DMS79 treated with DMSO at 0.1 percent for 48 hours (cell line): Measurements from ENCODE around the gene TRIM40.
"Not testable (repeated sequence)": the region's sequence is repeated elsewhere in the genome, so short reads cannot be mapped to it uniquely, and the experiment has no call there.

Experiments
- DNase-seq: peaks from one replicate; lab custom pipeline; 2025; lab: John Stamatoyannopoulos, UW

The TRIM40 gene

GRCh38 chr6:30163918-30164654 lies 28.1 kb downstream of the TRIM40 start:
- DNase-seq: no peak

DNA sequence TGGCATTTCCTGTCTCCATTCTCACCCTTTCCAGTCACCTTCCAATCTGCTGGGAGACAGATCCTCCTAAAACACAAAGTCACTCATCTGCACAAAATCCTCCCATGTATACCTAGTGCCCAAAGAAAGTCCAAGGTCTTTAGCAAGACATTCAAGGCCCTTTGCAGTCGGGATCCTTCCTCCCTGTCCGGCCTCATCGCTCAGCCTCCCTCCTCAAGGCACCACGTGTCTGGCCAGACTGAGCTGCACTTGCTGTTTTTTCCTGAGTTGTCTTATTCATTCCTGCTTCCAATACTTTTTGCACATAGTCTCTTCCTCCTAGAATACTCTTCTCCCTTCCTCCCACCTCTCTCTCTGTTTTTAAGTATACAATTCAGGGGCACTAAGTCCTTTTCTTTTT lies 28.8 kb downstream of the TRIM40 start:
- DNase-seq: no peak

DNA sequence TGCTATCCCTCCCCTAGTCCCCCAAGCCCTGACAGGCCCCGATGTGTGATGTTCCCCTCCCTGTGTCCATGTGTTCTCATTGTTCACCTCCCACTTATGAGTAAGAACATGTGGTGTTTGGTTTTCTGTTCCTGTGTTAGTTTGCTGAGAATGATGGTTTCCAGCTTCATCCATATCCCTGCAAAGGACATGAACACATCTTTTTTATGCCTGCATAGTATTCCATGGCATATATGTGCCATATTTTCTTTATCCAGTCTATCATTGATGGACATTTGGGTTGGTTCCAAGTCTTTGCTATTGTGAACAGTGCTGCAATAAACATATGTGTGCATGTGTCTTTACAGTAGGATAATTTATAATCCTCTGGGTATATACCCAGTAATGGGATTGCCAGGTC lies 29.3 kb downstream of the TRIM40 start:
- DNase-seq: not testable (repeated sequence)

DNA sequence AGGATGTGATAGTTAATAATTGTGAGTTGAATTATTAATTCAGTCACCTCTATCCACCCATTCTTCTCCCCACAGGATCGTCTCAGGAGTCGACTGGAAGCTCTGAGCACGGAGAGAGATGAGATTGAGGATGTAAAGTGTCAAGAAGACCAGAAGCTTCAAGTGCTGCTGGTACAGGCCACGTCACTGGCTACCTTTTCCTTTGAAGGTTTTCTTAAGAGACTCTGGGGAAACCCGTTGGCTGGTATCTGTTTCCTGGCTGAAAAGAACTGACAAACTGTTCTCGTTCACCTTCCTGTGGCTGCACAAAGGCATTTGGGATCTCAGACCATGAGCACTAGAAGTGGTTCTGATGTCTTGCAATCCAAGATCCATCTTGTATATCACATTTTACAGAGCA lies 31.2 kb downstream of the TRIM40 start:
- DNase-seq: no peak

GRCh38 chr6:30168741-30169140 lies 32.8 kb downstream of the TRIM40 start:
- DNase-seq: no peak

GRCh38 chr6:30169658-30170614 lies 34.0 kb downstream of the TRIM40 start:
- DNase-seq: peak; percentile 52

GRCh38 chr6:30171677-30172471 lies 35.9 kb downstream of the TRIM40 start:
- peak; percentile 62 for DNase-seq

DNA sequence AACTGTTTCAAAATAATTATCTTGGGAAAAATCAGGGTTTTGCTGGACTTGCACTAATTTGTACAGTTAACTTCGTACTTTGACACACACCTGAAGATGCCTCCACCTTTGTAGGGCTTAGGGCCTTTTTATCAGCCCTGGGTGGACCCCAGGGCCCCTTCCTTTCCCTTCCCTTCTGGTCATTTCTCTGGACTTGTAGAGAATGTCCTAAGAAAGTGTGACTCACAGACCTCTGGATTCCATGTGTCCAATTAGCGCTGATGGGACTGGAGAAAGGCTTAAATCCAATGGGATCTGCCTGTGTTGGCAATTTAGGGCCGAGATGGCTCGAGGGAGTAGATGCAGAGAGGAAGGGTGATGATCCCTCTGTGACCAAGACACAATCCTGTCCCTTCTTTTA lies 36.7 kb downstream of the TRIM40 start:
- no peak for DNase-seq

GRCh38 chr6:30175765-30176164 lies 39.8 kb downstream of the TRIM40 start:
- DNase-seq: no peak

- no peak for DNase-seq
Measured at GRCh38 chr6:30178837-30179236, 42.9 kb downstream of the TRIM40 start.

DNA sequence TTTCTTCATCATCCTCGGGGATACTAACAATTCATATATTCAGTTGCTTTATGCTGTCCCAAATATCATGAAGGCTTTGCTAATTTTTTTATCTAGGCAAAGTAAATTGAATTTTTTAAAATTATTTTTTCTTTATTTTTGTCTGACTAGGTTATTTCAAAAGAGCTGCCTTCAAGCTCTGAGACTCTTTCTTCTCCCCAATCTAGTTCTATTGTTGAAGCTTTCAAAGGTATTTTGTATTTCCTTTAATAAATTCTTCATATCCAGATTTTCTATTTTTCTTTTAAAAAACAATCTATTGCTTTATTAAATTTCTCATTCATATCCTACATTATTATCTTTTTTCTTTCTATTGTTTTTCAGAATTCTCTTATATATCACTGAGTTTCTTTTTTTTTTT lies 44.2 kb downstream of the TRIM40 start:
- DNase-seq: no peak

- DNase-seq: no peak
Measured at GRCh38 chr6:30184417-30185031, 48.6 kb downstream of the TRIM40 start.

DNA sequence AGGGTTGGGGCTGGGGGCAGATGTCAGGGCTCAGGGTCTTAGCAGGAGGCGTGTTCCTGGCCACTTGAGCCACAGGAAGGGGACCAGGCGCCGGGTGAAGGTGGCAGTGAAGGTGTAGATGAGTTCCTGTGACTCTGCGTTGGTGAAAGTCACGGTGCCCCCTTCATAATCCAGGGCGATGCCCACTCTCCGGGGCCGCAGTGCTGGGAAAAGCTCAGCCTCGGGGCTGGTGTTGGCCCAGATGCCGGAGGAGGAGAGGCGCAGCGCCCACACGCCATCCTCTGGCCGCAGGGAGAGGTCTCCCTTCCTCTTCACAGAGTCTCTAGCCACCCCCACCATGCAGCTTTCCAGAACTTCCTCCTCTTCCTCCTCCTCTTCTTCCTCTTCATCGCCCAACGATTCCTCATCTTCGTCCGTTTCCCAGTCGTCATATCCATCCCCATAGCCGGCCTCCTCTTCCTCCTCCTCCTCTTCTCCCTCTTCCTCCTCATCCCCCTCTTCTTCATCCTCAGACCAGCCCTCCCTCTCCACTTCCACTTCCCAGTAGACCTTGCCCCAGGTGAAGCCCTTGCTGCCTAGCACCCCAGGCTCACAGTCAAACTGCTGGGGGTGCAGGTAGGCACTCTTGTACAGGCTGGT lies 50.0 kb downstream of the TRIM40 start:
- DNase-seq: no peak

DNA sequence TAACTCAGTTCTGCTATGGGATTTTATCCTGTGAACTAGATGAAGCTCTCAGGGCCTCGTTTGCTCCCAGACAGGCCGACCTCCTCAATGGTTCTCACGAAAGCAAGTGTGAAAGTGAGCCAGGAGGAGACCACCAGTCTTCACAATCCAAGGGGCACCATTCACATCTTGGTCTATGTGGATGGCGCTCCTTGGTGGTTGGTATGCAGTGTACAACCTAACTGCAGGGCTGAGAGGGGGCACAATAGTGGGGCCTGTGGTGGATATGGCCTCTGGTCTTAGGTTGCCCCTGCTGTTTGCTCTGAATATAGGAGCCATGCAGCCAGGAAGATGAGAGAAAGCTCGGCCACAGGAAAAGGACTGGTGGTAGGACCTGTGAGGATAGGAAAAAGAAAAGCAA lies 52.6 kb downstream of the TRIM40 start:
- DNase-seq: no peak

DNA sequence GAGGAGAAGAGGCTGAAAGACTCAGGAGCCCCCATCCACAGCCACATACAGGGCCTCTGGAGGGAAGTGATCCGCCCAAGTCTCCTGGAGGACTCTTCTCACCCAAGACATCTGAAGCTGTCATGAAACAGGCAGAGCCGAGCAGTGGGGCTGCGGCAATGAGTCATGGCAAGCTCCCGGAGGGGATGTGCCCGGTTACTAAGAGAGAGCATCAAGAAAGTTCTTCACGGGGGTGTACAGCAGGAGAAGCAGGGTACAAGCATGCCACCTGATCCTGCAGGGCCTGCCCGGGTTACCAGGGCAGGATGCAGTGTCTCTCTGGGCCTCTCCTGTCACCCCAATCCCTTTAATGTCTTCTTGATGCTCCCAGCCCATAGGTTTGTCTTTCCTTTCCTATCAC lies 56.1 kb downstream of the TRIM40 start:
- no peak for DNase-seq

GRCh38 chr6:30194797-30195690 lies 59.1 kb downstream of the TRIM40 start:
- no peak for DNase-seq

DNA sequence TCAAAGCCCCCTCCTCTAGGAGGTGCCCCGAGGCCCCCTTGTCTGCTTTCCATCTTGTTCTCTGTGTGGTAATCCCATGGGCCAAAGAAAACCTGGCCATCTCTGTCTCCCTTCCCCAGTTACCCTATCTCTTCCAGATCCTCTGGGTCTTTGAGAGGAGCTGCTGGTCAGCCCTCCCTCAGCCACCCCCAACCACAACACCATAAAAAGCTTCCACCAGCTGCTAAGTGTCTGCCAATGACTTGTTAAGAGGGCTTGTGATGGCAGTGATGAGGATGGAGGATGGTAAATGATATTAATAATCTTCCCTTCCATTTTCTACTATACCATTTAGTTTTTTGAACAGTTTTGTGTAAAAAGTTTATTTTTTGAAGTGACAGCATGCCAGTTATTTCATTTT lies 60.0 kb downstream of the TRIM40 start:
- DNase-seq: no peak

DNA sequence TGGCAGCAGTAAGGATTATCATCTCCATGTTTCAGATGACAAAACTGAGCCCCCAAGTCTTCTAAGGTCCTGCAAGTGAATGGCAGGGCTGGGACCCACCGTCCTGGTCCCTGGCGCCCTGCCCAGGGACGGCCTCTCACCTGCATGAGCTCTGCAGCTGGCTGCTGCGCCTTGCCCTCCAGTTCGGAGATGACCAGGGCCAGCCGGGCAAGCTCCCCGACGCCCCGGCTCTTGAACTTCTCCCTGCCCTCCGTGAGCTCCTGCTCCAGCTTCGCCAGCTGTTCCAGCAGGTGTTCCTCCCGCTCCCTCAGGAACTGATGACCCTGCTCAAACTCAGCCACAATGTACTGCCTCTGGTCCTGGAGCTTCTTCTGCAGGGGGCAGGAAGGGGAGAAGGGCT lies 60.4 kb downstream of the TRIM40 start:
- no peak for DNase-seq
